Endothelial cell of umbilical vein (primary cell): ENCODE results near the gene PDSS2. TPM values are rescaled to one million over a fixed set of nuclear protein-coding genes. Genes with fewer than 3 reads are reported as not detected.

Experiments
- BruUV-seq: library from RNA; stranded (reverse); fragments of 400-500 nt; replicated peaks from 2 replicates; lab custom pipeline; 2021; lab: Mats Ljungman, UMichigan
- CTCF ChIA-PET: fragments of 300-600, 350-600 bp; sonication (Branson Sonifier 250); formaldehyde crosslinking; loops from one replicate; lab custom pipeline; 2021; ENCODE audit warnings: antibody characterized with exemption, inconsistent platforms; lab: Charles Lee
- POLR2A ChIA-PET: fragments of 300-600, 350-600 bp; sonication (Branson Sonifier 250); formaldehyde crosslinking; loops from one replicate; lab custom pipeline; 2021; ENCODE audit warnings: antibody characterized with exemption, inconsistent platforms; lab: Charles Lee
- DNase-seq: peaks from one replicate; pipeline ENCODE4 v3.0.0-alpha.2; 2011; ENCODE audit warnings: low read depth, low spot score
- FAIRE-seq: peaks from 2 replicates; lab custom pipeline; 2011; peaks lifted over from hg19 to GRCh38; lab: Jason Lieb, UNC
- H2AFZ ChIP-seq: 2 replicates; pipeline ENCODE4 v1.6.0; 2012; ENCODE audit warnings: low read depth, low read length, control low read depth, inconsistent platforms
- H3K27ac ChIP-seq: 2 replicates; pipeline ENCODE4 v1.5.1; 2011; ENCODE audit warnings: low read depth, mild to moderate bottlenecking, control low read depth, low read length, moderate library complexity; ENCODE audit not compliant: insufficient read depth
- H3K27me3 ChIP-seq, 2 experiments: 2 replicates each; pipeline versions ENCODE4 v1.6.0 to v1.6.1; 2011; ENCODE audit warnings: low read length in 2 of 2, mixed read lengths in 1 of 2; ENCODE audit not compliant: control insufficient read depth in 2 of 2, insufficient read depth in 2 of 2
- H3K36me3 ChIP-seq, 2 experiments: 2 replicates in 1 of 2; 3 replicates in 1 of 2; pipeline ENCODE4 v1.5.1; 2011; ENCODE audit warnings: low read length in 2 of 2, mild to moderate bottlenecking in 1 of 2, moderate library complexity in 1 of 2; ENCODE audit not compliant: control insufficient read depth in 2 of 2, insufficient read depth in 2 of 2; ENCODE audit errors: extremely low read depth in 1 of 2
- H3K4me1 ChIP-seq: 3 replicates; pipeline ENCODE4 v1.5.1; 2011; ENCODE audit warnings: mild to moderate bottlenecking, low read length; ENCODE audit not compliant: control insufficient read depth, insufficient read depth; ENCODE audit errors: extremely low read depth
- H3K4me2 ChIP-seq: 2 replicates; pipeline ENCODE4 v1.6.1; 2011; ENCODE audit warnings: low read length, control low read depth, mixed read lengths; ENCODE audit not compliant: insufficient read depth
- H3K4me3 ChIP-seq, 3 experiments: fragments of 200-600 bp in 1 of 3; sonication (generic), shearing (Covaris generic) in 1 of 3; replicated peaks in 1 of 3; 2 replicates each; pipeline ENCODE4 v1.5.1; 2011 to 2016; ENCODE audit warnings: control low read depth in 3 of 3, low read length in 3 of 3, mild to moderate bottlenecking in 2 of 3, inconsistent platforms in 1 of 3, low read depth in 1 of 3, moderate library complexity in 1 of 3; ENCODE audit not compliant: insufficient read depth in 1 of 3
- H3K79me2 ChIP-seq: 2 replicates; pipeline ENCODE4 v1.6.0; 2012; ENCODE audit warnings: low read length, inconsistent platforms; ENCODE audit not compliant: control insufficient read depth, insufficient read depth
- H3K9ac ChIP-seq: replicated peaks from 2 replicates; pipeline ENCODE3; 2011; ENCODE audit warnings: low read length, control low read depth; ENCODE audit not compliant: insufficient read depth; ENCODE audit errors: extremely low read depth
- H3K9me1 ChIP-seq: replicated peaks from 3 replicates; pipeline ENCODE4 v1.6.0; 2011; ENCODE audit warnings: mild to moderate bottlenecking, low read length; ENCODE audit not compliant: control insufficient read depth, insufficient read depth; ENCODE audit errors: extremely low read depth
- H3K9me3 ChIP-seq: replicated peaks from 2 replicates; pipeline ENCODE4 v1.5.1; 2012; ENCODE audit warnings: low read length, inconsistent platforms; ENCODE audit not compliant: control insufficient read depth, insufficient read depth
- H4K20me1 ChIP-seq: replicated peaks from 2 replicates; pipeline ENCODE3; 2011; ENCODE audit warnings: mild to moderate bottlenecking, low read length; ENCODE audit not compliant: control insufficient read depth, insufficient read depth; ENCODE audit errors: extremely low read depth
- CTCF ChIP-seq, 2 donors: IDR thresholded peaks; 1 replicate in 1 of 2; 2 replicates in 1 of 2; pipeline ENCODE4 v1.5.1; 2011; ENCODE audit warnings: low read length in 2 of 2, mild to moderate bottlenecking in 2 of 2, moderate library complexity in 2 of 2, control low read depth in 1 of 2, inconsistent platforms in 1 of 2, low read depth in 1 of 2; ENCODE audit not compliant: insufficient read depth in 1 of 2; ENCODE audit errors: extremely low read depth in 1 of 2
- EZH2 ChIP-seq: IDR thresholded peaks from 2 replicates; pipeline ENCODE4 v1.6.1; 2012; ENCODE audit warnings: borderline replicate concordance, low read depth, mild to moderate bottlenecking, moderate library complexity, low read length, inconsistent platforms; ENCODE audit not compliant: severe bottlenecking
- FOS ChIP-seq: IDR thresholded peaks from 2 replicates; pipeline ENCODE4 v1.6.1; 2011; ENCODE audit warnings: mild to moderate bottlenecking, low read length, moderate library complexity, borderline replicate concordance; ENCODE audit not compliant: insufficient read depth
- GATA2 ChIP-seq: IDR thresholded peaks from 2 replicates; pipeline ENCODE4 v1.7.0; 2011; ENCODE audit warnings: low read depth, mild to moderate bottlenecking, moderate library complexity, mixed read lengths, low read length; ENCODE audit not compliant: insufficient read length, insufficient read depth
- JUN ChIP-seq: IDR thresholded peaks from 2 replicates; pipeline ENCODE4 v1.6.1; 2011; ENCODE audit warnings: borderline replicate concordance, low read depth; ENCODE audit not compliant: insufficient read length, insufficient read depth
- MYC ChIP-seq: IDR thresholded peaks from one replicate; pipeline ENCODE4 v1.6.1; 2011; ENCODE audit warnings: mild to moderate bottlenecking, low read depth, low read length
- POLR2A ChIP-seq: IDR thresholded peaks from 2 replicates; pipeline ENCODE4 v1.6.1; 2012; ENCODE audit warnings: low read depth, mild to moderate bottlenecking, control low read depth, low read length
- POLR2AphosphoS5 ChIP-seq: IDR thresholded peaks from 2 replicates; pipeline ENCODE4 v1.6.1; 2012; ENCODE audit warnings: low read depth, mild to moderate bottlenecking, control low read depth, low read length, moderate library complexity; ENCODE audit not compliant: insufficient read depth
- dilution Hi-C: fragments of 300-500 bp; cut with MboI; formaldehyde crosslinking; loops from one replicate; pipeline ENCODE4 v1.15.0; 2019; ENCODE audit warnings: low sequenced_read_pairs; ENCODE audit not compliant: extremely low pct_ligation_motif_present
- intact Hi-C: fragments of 100-400 bp; cut with micrococcal nuclease; formaldehyde crosslinking; loops from one replicate; pipeline ENCODE4 v1.10.0; 2022
- polyA plus RNA-seq, 4 experiments: library from polyadenylated mRNA; depleted of rRNA in 3 of 4; stranded (reverse) in 3 of 4; unstranded in 1 of 4; fragments of >200 nt; gene quantifications; 2 replicates each; pipeline versions ENCODE4 v1.2.1 to v1.2.3, GENCODE V29; 2011 to 2012; ENCODE audit warnings: missing spikeins in 1 of 4
- total RNA-seq: library from RNA; stranded (reverse); gene quantifications from 2 replicates; pipeline ENCODE4 v1.2.3, GENCODE V29; 2021
- TF ChIP-seq, protein P1 (sequence below): IDR thresholded peaks from 2 replicates; pipeline ENCODE4 v1.6.1; 2011; ENCODE audit not compliant: insufficient read depth, insufficient read length

PDSS2 gene
- total and polyA plus RNA-seq, 2 donors (not counting 3 experiments of a cell fraction or from before 2014, with no cell fraction given): 7.6 to 9.3 TPM

- Histone ChIP-seq H3K9me1 (no peaks in the 10 kb centered on the region), H3K9ac (no peak overlapping the region), H4K20me1 (no peaks in the 10 kb centered on the region), H2AFZ (no peak overlapping the region), H3K79me2 (no peaks in the 10 kb centered on the region), H3K4me3 (no peak overlapping the region), H3K4me1 (no peaks in the 10 kb centered on the region), H3K36me3 (no peaks in the 10 kb centered on the region), H3K27me3 (no peaks in the 10 kb centered on the region), H3K9me3 (no peaks in the 10 kb centered on the region), H3K27ac (no peak overlapping the region), H3K4me2 (no peak overlapping the region)
- CTCF ChIA-PET: interaction anchor here (0.6 to 0.9 kb wide), 2 partner anchors 81 to 106 kb away, joined by 3 to 4 read pairs; no protein-coding TSS in a partner anchor
- no TSS peak for BruUV-seq
- no peak for DNase-seq
- FAIRE-seq: no peak
- dilution Hi-C loops (no loop called here), intact Hi-C loops (no loop called here)
- POLR2A ChIA-PET: interaction anchor here (0.5 kb wide), 1 partner anchor 13 kb away, joined by 5 read pairs; no protein-coding TSS in a partner anchor
- TF ChIP-seq EZH2: no peak
- TF ChIP-seq CTCF (IDR thresholded peaks at IDR 0.05; ENCODE audit: extremely low read depth in 1 of 2, insufficient read depth in 1 of 2, low read depth in 1 of 2, low read length in 2 of 2): no peak
- TF ChIP-seq, protein P1, sequence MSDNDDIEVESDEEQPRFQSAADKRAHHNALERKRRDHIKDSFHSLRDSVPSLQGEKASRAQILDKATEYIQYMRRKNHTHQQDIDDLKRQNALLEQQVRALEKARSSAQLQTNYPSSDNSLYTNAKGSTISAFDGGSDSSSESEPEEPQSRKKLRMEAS: no peak
- TF ChIP-seq MYC: no peak
- TF ChIP-seq JUN: no peak
- TF ChIP-seq POLR2A: no peak
- TF ChIP-seq GATA2: no peak
- TF ChIP-seq POLR2AphosphoS5: no peak
- no peak for TF ChIP-seq FOS
Measured at GRCh38 chr6:107246972-107247615, 212.3 kb downstream of the PDSS2 start.
